K562 (cell line): ENCODE measurements around the gene ALKBH2. TPM values are rescaled to one million over a fixed set of nuclear protein-coding genes. Genes with fewer than 3 reads are reported as not detected.

ENCODE experiments used
- ATF1 ChIP-seq, 2 experiments: fragments of 450-650 bp in 1 of 2; IDR thresholded peaks; 2 replicates each; pipeline ENCODE4 v1.6.1; 2016; ENCODE audit warnings: missing compliant biosample characterization in 1 of 2, missing genetic modification characterization in 1 of 2
- CCAR2 ChIP-seq: fragments of 200-400 bp; formaldehyde crosslinking; IDR thresholded peaks from 2 replicates; pipeline ENCODE4 v1.6.1; 2017; ENCODE audit warnings: mild to moderate bottlenecking, low read depth, low read length
- GTF3C2 ChIP-seq: IDR thresholded peaks from 3 replicates; pipeline ENCODE4 v1.6.1; 2011; ENCODE audit warnings: borderline replicate concordance, mild to moderate bottlenecking, moderate library complexity; ENCODE audit not compliant: insufficient read length; ENCODE audit errors: extremely low read depth
- MAFG ChIP-seq: fragments of 450-650 bp; conservative IDR thresholded peaks from 2 replicates; pipeline ENCODE4 v1.6.1; 2016; ENCODE audit warnings: missing genetic modification characterization, missing compliant biosample characterization
- NR2C2 ChIP-seq, 2 experiments: fragments of 200-800 bp in 1 of 2; sonication (Bioruptor generic) in 1 of 2; sonication (generic) in 1 of 2; formaldehyde crosslinking in 1 of 2; IDR thresholded peaks; 2 replicates each; pipeline versions ENCODE4 v1.6.1 to v1.8.0; 2016 to 2022; ENCODE audit warnings: mild to moderate bottlenecking in 1 of 2, missing compliant biosample characterization in 1 of 2, missing genetic modification characterization in 1 of 2, missing genetic modification reagents in 1 of 2
- POLR3G ChIP-seq: IDR thresholded peaks from 2 replicates; pipeline ENCODE4 v1.6.1; 2011; ENCODE audit not compliant: insufficient read length, insufficient replicate concordance; ENCODE audit errors: extremely low read depth
- PRMT5 ChIP-seq: sonication (generic); formaldehyde crosslinking; IDR thresholded peaks from 2 replicates; pipeline ENCODE4 v1.5.0; 2020; ENCODE audit warnings: missing genetic modification reagents
- PTBP1 ChIP-seq: fragments of 200-400 bp; formaldehyde crosslinking; IDR thresholded peaks from 2 replicates; pipeline ENCODE4 v1.6.1; 2017; ENCODE audit warnings: low read depth, low read length
- SMARCB1 ChIP-seq: IDR thresholded peaks from 2 replicates; pipeline ENCODE4 v1.6.1; 2011; ENCODE audit warnings: improper control_type of control experiment, low read depth; ENCODE audit not compliant: insufficient read length
- SRF ChIP-seq, 2 experiments: fragments of 250-450, 450-650 bp in 1 of 2; sonication (Bioruptor Pico) in 1 of 2; sonication (generic) in 1 of 2; formaldehyde crosslinking; IDR thresholded peaks; 2 replicates each; pipeline versions ENCODE4 v1.5.0 to v1.5.1; 2020 to 2022; ENCODE audit warnings: mild to moderate bottlenecking in 1 of 2, missing genetic modification reagents in 1 of 2
- STAT5A ChIP-seq: IDR thresholded peaks from 2 replicates; pipeline ENCODE4 v1.6.1; 2012; ENCODE audit warnings: low read length, inconsistent platforms, borderline replicate concordance
- TSC22D4 ChIP-seq: fragments of 450-650 bp; IDR thresholded peaks from 2 replicates; pipeline ENCODE4 v1.6.1; 2016; ENCODE audit warnings: missing genetic modification characterization, missing biosample characterization, control low read depth
- WHSC1 ChIP-seq: IDR thresholded peaks from one replicate; pipeline ENCODE4 v1.6.1; 2012; ENCODE audit warnings: low read length, control low read depth, inconsistent platforms
- ZNF224 ChIP-seq: sonication (generic); formaldehyde crosslinking; IDR thresholded peaks from 2 replicates; pipeline ENCODE4 v1.8.0; 2022; ENCODE audit warnings: mild to moderate bottlenecking, missing genetic modification reagents
- ZNF3 ChIP-seq: fragments of 250-450 bp; sonication (Bioruptor Pico); IDR thresholded peaks from 2 replicates; pipeline ENCODE4 v1.5.0; 2021; ENCODE audit warnings: mild to moderate bottlenecking, moderate library complexity
- ZNF398 ChIP-seq: fragments of 250-450 bp; sonication (Bioruptor Pico); IDR thresholded peaks from 2 replicates; pipeline ENCODE4 v1.8.0; 2021; ENCODE audit warnings: moderate library complexity, mild to moderate bottlenecking, inconsistent platforms
- ZNF512 ChIP-seq: IDR thresholded peaks from 2 replicates; pipeline ENCODE4 v1.6.1; 2016; ENCODE audit warnings: missing genetic modification characterization, missing compliant biosample characterization
- ZNF717 ChIP-seq: fragments of 250-450 bp; sonication (Bioruptor Pico); IDR thresholded peaks from 2 replicates; pipeline ENCODE4 v1.5.0; 2021
- polyA plus RNA-seq, 8 experiments: library from polyadenylated mRNA; depleted of rRNA in 4 of 8; stranded (reverse) in 5 of 8; unstranded in 3 of 8; fragments of >200 nt; fragmentation: Nextera tagmentation in 2 of 8; fragmentation: Illumina TruSeq in 1 of 8; extraction: Ambion mirVana in 2 of 8; extraction: Trizol in 1 of 8; gene quantifications; 2 replicates each; pipeline versions ENCODE4 v1.2.1 to v1.2.3, GENCODE V29; 2011 to 2014; ENCODE audit warnings: inconsistent platforms in 1 of 8, missing spikeins in 1 of 8
- total RNA-seq, 7 experiments: library from RNA; depleted of rRNA in 6 of 7; stranded (reverse); fragments of >200 nt in 6 of 7; fragmentation: Illumina TruSeq in 2 of 7; extraction: Trizol in 2 of 7; gene quantifications; 2 replicates each; pipeline versions ENCODE4 v1.2.1 to v1.2.3, GENCODE V29; 2011 to 2021; ENCODE audit warnings: low replicate concordance in 1 of 7

Gene ALKBH2
- total and polyA plus RNA-seq, 9 of the 15 experiments (the other 6 are each of a cell fraction or from before 2014, with no cell fraction given) = 5.9 to 56.1 (median 41.9) TPM

GRCh38 chr12:109052414-109053323 lies 40.6 kb downstream of the ALKBH2 start, which contains the start of gene USP30 (continued):
- TF ChIP-seq NR2C2 (CRISPR knock-in tag; IDR thresholded peaks at IDR 0.05) (peak; percentile 75), NR2C2 (tag; IDR thresholded peaks at IDR 0.05) (peak; percentile 75), ZNF224 (CRISPR knock-in tag) (no peak), WHSC1 (no peak), ZNF398 (CRISPR knock-in tag) (no peak), PRMT5 (CRISPR knock-in tag) (no peak), ZNF512 (tag) (no peak), ZNF3 (CRISPR knock-in tag) (no peak), ZNF717 (peak; percentile 56; the same call in 1 of the 2 replicates), CCAR2 (no peak), MAFG (tag) (no peak), GTF3C2 (no peak), POLR3G (no peak), PTBP1 (no peak), ATF1 (CRISPR knock-in tag; IDR thresholded peaks at IDR 0.05) (0 out of 2 replicates have a peak, but pooled peaks have one; percentile 28), ATF1 (tag; IDR thresholded peaks at IDR 0.05) (peak; percentile 76), TSC22D4 (tag) (no peak), STAT5A (0 out of 2 replicates have a peak, but pooled peaks have one; percentile 20), SMARCB1 (no peak), SRF (CRISPR knock-in tag; IDR thresholded peaks at IDR 0.05) (peak in 1 of 2 experiments; percentile 40; a peak in 1 of 4 replicates)
